Measurements from ENCODE around the gene ARHGAP26.
"Not testable (repeated sequence)": the region's sequence is repeated elsewhere in the genome, so short reads cannot be mapped to it uniquely, and the experiment has no call there.

Gene ARHGAP26

GRCh38 chr5:142970440-142971030 is 200.4 kb downstream of the ARHGAP26 start:
- DNase-seq: no peak

GRCh38 chr5:142971303-142972013 is 201.3 kb downstream of the ARHGAP26 start:
- DNase-seq: no peak

- DNase-seq: no peak
Measured at GRCh38 chr5:142972064-142972570, 201.9 kb downstream of the ARHGAP26 start.

GRCh38 chr5:142973932-142974331 is 203.8 kb downstream of the ARHGAP26 start:
- DNase-seq: no peak

GRCh38 chr5:142974409-142974808 is 204.2 kb downstream of the ARHGAP26 start:
- DNase-seq: no peak

- DNase-seq: peak in 1 of 2 donors; percentile 50
Measured at GRCh38 chr5:142976861-142977260, 206.7 kb downstream of the ARHGAP26 start.

- DNase-seq: peak; percentile 75 to 76
Measured at GRCh38 chr5:142977363-142978051, 207.3 kb downstream of the ARHGAP26 start.

- no peak for DNase-seq
Measured at GRCh38 chr5:142978252-142978651, 208.1 kb downstream of the ARHGAP26 start.

GRCh38 chr5:142978726-142979125 is 208.5 kb downstream of the ARHGAP26 start:
- DNase-seq: no peak

GRCh38 chr5:142979636-142980035 is 209.5 kb downstream of the ARHGAP26 start:
- DNase-seq: no peak

- DNase-seq: no peak
Measured at GRCh38 chr5:142981475-142981874, 211.3 kb downstream of the ARHGAP26 start.

GRCh38 chr5:142981886-142982820 is 212.0 kb downstream of the ARHGAP26 start:
- DNase-seq: no peak

GRCh38 chr5:142982821-142983200 is 212.6 kb downstream of the ARHGAP26 start:
- no peak for DNase-seq

GRCh38 chr5:142984011-142984410 is 213.8 kb downstream of the ARHGAP26 start:
- no peak for DNase-seq

- no peak for DNase-seq
Measured at GRCh38 chr5:142984525-142984924, 214.3 kb downstream of the ARHGAP26 start.

GRCh38 chr5:142989270-142989669 is 219.1 kb downstream of the ARHGAP26 start:
- not testable (repeated sequence) for DNase-seq

GRCh38 chr5:142990073-142990472 is 219.9 kb downstream of the ARHGAP26 start:
- DNase-seq: not testable (repeated sequence)

- no peak for DNase-seq
Measured at GRCh38 chr5:142994218-142994617, 224.0 kb downstream of the ARHGAP26 start.

- not testable (repeated sequence) for DNase-seq
Measured at GRCh38 chr5:142995621-142996020, 225.4 kb downstream of the ARHGAP26 start.

- no peak for DNase-seq
Measured at GRCh38 chr5:142997591-142997990, 227.4 kb downstream of the ARHGAP26 start.

GRCh38 chr5:142998316-142999020 is 228.3 kb downstream of the ARHGAP26 start:
- DNase-seq: no peak

- DNase-seq: not testable (repeated sequence)
Measured at GRCh38 chr5:143000551-143000950, 230.4 kb downstream of the ARHGAP26 start.

All from CD4-positive, alpha-beta T cell treated with Interleukin-4 for 1 hour (primary cell).